Activated naive CD4-positive, alpha-beta T cell treated with anti-CD3 and anti-CD28 coated beads, Interleukin-2, amount 50 U/mL, for 72 hours (primary cell): ENCODE results near the gene TMEM269. TPM values are rescaled to one million over a fixed set of nuclear protein-coding genes. Genes with fewer than 3 reads are reported as not detected.
"Not testable (repeated sequence)": the region's sequence is repeated elsewhere in the genome, so short reads cannot be mapped to it uniquely, and the experiment has no call there.

ENCODE experiments used
- ATAC-seq, 2 donors: fragments of 150-1000 bp; cut with Tn5 transposase; 2 replicates each; pipeline ENCODE4 v1.10.0; 2021; ENCODE audit warnings: mild to moderate bottlenecking in 2 of 2, moderate library complexity in 2 of 2
- DNase-seq, 2 donors: peaks; one replicate each; pipeline ENCODE4 v3.0.0; 2021 to 2022; ENCODE audit warnings: low spot score in 2 of 2
- H3K27ac Mint-ChIP-seq, 2 donors: one replicate each; pipeline ENCODE4 v1.8.0; 2022; ENCODE audit warnings: mild to moderate bottlenecking in 2 of 2, mixed read lengths in 2 of 2
- H3K36me3 Mint-ChIP-seq, 2 donors: one replicate each; pipeline ENCODE4 v1.8.0; 2022; ENCODE audit warnings: mixed read lengths in 2 of 2
- H3K9me3 Mint-ChIP-seq, 2 donors: one replicate each; pipeline ENCODE4 v1.8.0; 2022; ENCODE audit warnings: mixed read lengths in 2 of 2
- total RNA-seq, 2 donors: library from RNA; stranded (reverse); gene quantifications; one replicate each; pipeline ENCODE4 v1.2.3, GENCODE V29; 2022

The TMEM269 gene
- total RNA-seq, 2 donors from 2014 or later, result 0.53 to 1.7 TPM

GRCh38 chr1:42786097-42786496 is 1.3 kb downstream of the TMEM269 start:
- ATAC-seq, result no peak
- Mint-ChIP-seq H3K27ac (peak overlapping the region; percentile 16 to 74), H3K36me3 (peaks cover 0 to 9% of the 10 kb centered on the region in 2 donors), H3K9me3 (no peaks in the 10 kb centered on the region)
- DNase-seq, result no peak

GRCh38 chr1:42788021-42788420 is 3.2 kb downstream of the TMEM269 start:
- H3K36me3 Mint-ChIP-seq, result no peaks in the 10 kb centered on the region
- peak overlapping the region in 1 of 2 donors; percentile 10 for H3K27ac Mint-ChIP-seq
- no peaks in the 10 kb centered on the region for H3K9me3 Mint-ChIP-seq
- DNase-seq (no peak), ATAC-seq (no peak)

- DNase-seq (no peak), ATAC-seq (no peak)
- H3K36me3 Mint-ChIP-seq, result no peaks in the 10 kb centered on the region
- H3K27ac Mint-ChIP-seq, result no peak overlapping the region
- H3K9me3 Mint-ChIP-seq, result no peaks in the 10 kb centered on the region
Measured at GRCh38 chr1:42793824-42794223, 9.0 kb downstream of the TMEM269 start.

GRCh38 chr1:42797414-42797813 is 12.6 kb downstream of the TMEM269 start:
- DNase-seq, result no peak
- no peak for ATAC-seq
- H3K9me3 Mint-ChIP-seq, result no peaks in the 10 kb centered on the region
- H3K36me3 Mint-ChIP-seq, result no peaks in the 10 kb centered on the region
- no peak overlapping the region for H3K27ac Mint-ChIP-seq

GRCh38 chr1:42797979-42798378 is 13.2 kb downstream of the TMEM269 start:
- Mint-ChIP-seq H3K36me3 (no peaks in the 10 kb centered on the region), H3K9me3 (no peaks in the 10 kb centered on the region), H3K27ac (no peak overlapping the region)
- ATAC-seq (no peak), DNase-seq (no peak)

- H3K9me3 Mint-ChIP-seq, result no peaks in the 10 kb centered on the region
- peaks cover 0 to 11% of the 10 kb centered on the region in 2 donors for H3K36me3 Mint-ChIP-seq
- ATAC-seq (no peak), DNase-seq (no peak)
- H3K27ac Mint-ChIP-seq, result no peak overlapping the region
Measured at GRCh38 chr1:42801832-42802473, 17.2 kb downstream of the TMEM269 start.

GRCh38 chr1:42806171-42806570 is 21.4 kb downstream of the TMEM269 start:
- DNase-seq (no peak), ATAC-seq (no peak)
- Mint-ChIP-seq H3K9me3 (no peaks in the 10 kb centered on the region), H3K27ac (no peak overlapping the region), H3K36me3 (peaks cover 0 to 11% of the 10 kb centered on the region in 2 donors)

- DNase-seq, result no peak
- Mint-ChIP-seq H3K36me3 (peaks cover 3 to 11% of the 10 kb centered on the region in 2 donors), H3K27ac (no peak overlapping the region), H3K9me3 (no peaks in the 10 kb centered on the region)
- ATAC-seq, result no peak
Measured at GRCh38 chr1:42806593-42806992, 21.8 kb downstream of the TMEM269 start.

GRCh38 chr1:42807056-42807668 is 22.4 kb downstream of the TMEM269 start:
- ATAC-seq, result no peak
- Mint-ChIP-seq H3K9me3 (no peaks in the 10 kb centered on the region), H3K27ac (no peak overlapping the region), H3K36me3 (peaks cover 5 to 11% of the 10 kb centered on the region in 2 donors)
- DNase-seq, result no peak

- ATAC-seq, result not testable (repeated sequence)
Measured at GRCh38 chr1:42814815-42815214, 30.0 kb downstream of the TMEM269 start.

GRCh38 chr1:42815941-42816584 is 31.3 kb downstream of the TMEM269 start:
- Mint-ChIP-seq H3K9me3 (no peaks in the 10 kb centered on the region), H3K36me3 (peaks cover 5% of the 10 kb centered on the region in 2 donors), H3K27ac (peak overlapping the region; percentile 30 to 80)
- peak in 1 of 2 donors; percentile 13 for DNase-seq
- ATAC-seq, result peak in 1 of 2 donors; percentile 19

More at GRCh38 chr1:42814815-42815214, 30.0 kb downstream of the TMEM269 start:
- not testable (repeated sequence) for H3K27ac Mint-ChIP-seq, H3K36me3 Mint-ChIP-seq, H3K9me3 Mint-ChIP-seq, DNase-seq

GRCh38 chr1:42816585-42817439 is 32.0 kb downstream of the TMEM269 start, which contains the start of the genes ERMAP and SVBP:
ERMAP (plus strand) TSS chr1:42817122; CDS start chr1:42830449, 13,327 bp downstream.
SVBP (minus strand) TSS chr1:42817397; CDS start chr1:42816544, 853 bp downstream.
- ATAC-seq (peak; percentile 90 to 91), DNase-seq (peak; percentile 95 to 96)
- H3K9me3 Mint-ChIP-seq, result no peaks in the 10 kb centered on the region
- H3K36me3 Mint-ChIP-seq, result peaks cover 0 to 5% of the 10 kb centered on the region in 2 donors
- peak within 1 kb of the TSS; percentile 67 to 80 for H3K27ac Mint-ChIP-seq

GRCh38 chr1:42817440-42817767 is 32.6 kb downstream of the TMEM269 start:
- ATAC-seq, result no peak
- no peak for DNase-seq
- Mint-ChIP-seq H3K36me3 (peaks cover 0 to 5% of the 10 kb centered on the region in 2 donors), H3K27ac (peak overlapping the region in 1 of 2 donors; percentile 80), H3K9me3 (no peaks in the 10 kb centered on the region)

- no peaks in the 10 kb centered on the region for H3K9me3 Mint-ChIP-seq
- no peak for DNase-seq
- peaks cover 0 to 5% of the 10 kb centered on the region in 2 donors for H3K36me3 Mint-ChIP-seq
- peak overlapping the region in 1 of 2 donors; percentile 80 for H3K27ac Mint-ChIP-seq
- ATAC-seq, result no peak
Measured at GRCh38 chr1:42817976-42818375, 33.2 kb downstream of the TMEM269 start.

GRCh38 chr1:42820813-42821212 is 36.0 kb downstream of the TMEM269 start:
- DNase-seq (no peak), ATAC-seq (no peak)
- Mint-ChIP-seq H3K27ac (no peak overlapping the region), H3K36me3 (peaks cover 0 to 5% of the 10 kb centered on the region in 2 donors), H3K9me3 (no peaks in the 10 kb centered on the region)

- no peaks in the 10 kb centered on the region for H3K36me3 Mint-ChIP-seq
- no peak overlapping the region for H3K27ac Mint-ChIP-seq
- DNase-seq (no peak), ATAC-seq (no peak)
- H3K9me3 Mint-ChIP-seq, result no peaks in the 10 kb centered on the region
Measured at GRCh38 chr1:42821690-42822089, 36.9 kb downstream of the TMEM269 start.
